Measurements from ENCODE around the gene GABBR2.

DNA sequence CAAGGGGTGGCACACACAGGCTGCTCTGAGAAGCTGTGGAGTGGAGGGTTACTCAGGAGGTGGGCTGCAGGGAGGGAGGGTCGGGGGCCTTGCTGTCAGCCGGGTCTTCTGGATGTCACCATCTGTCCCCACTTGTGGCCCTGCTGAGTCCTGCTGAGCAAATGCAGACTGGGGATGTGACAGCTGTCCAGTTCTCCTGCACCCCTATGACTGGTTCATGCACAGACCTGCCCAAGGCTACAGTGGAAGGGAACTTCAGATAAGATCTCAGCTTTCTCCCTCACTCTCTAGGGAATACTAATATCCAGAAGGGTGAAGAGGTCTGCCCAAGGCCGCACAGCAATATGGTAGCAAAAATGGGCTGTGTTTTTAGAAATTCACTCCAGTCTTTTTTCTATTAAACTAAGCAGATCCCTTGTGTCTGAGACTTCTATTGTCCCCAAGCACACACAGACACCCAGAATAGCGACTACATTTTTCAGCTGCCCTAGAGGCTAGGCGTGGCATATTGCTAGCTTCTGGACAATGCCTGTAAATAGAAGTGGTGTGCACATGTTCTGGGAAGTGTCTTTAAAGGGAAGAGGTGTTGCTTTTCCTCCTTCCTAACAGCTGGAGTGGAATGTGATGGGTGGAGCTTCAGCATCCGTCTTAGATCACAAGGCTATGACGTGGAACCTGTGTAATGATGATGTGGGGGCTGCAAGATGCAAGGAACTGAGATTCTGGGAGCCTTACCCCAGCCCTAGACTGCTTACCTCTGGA, 402.2 kb downstream of the GABBR2 start:
- TF ChIP-seq CTCF (conservative IDR thresholded peaks at IDR 0.05 in 1 of 2, IDR thresholded peaks at IDR 0.05 in 1 of 2; ENCODE audit: extremely low read depth in 1 of 2, insufficient read depth in 1 of 2, low read depth in 1 of 2, low read length in 2 of 2) (no peak), EZH2 (IDR thresholded peaks at IDR 0.05; ENCODE audit: borderline replicate concordance, low read length) (no peak)

Measured in mammary epithelial cell (primary cell).